ENCODE results near the gene GDAP2.

The GDAP2 gene

GRCh38 chr1:117925981-117926380 lies 3.4 kb downstream of the GDAP2 start:
- TF ChIP-seq GATA3 (IDR thresholded peaks at IDR 0.05; ENCODE audit: low read depth, low read length) = no peak

- TF ChIP-seq GATA3 (IDR thresholded peaks at IDR 0.05; ENCODE audit: low read depth, low read length) = no peak
- TF ChIP-seq GATA2 (IDR thresholded peaks at IDR 0.05; ENCODE audit: low read depth, low read length) = no peak
Observed at GRCh38 chr1:117921991-117922390, 7.4 kb downstream of the GDAP2 start.

- TF ChIP-seq GATA2 (IDR thresholded peaks at IDR 0.05; ENCODE audit: low read depth, low read length) = no peak
- no peak for TF ChIP-seq GATA3 (IDR thresholded peaks at IDR 0.05; ENCODE audit: low read depth, low read length)
Observed at GRCh38 chr1:117919376-117919775, 10.0 kb downstream of the GDAP2 start.

GRCh38 chr1:117911051-117911450 lies 18.4 kb downstream of the GDAP2 start:
- TF ChIP-seq GATA2 (IDR thresholded peaks at IDR 0.05; ENCODE audit: low read depth, low read length) (no peak), GATA3 (IDR thresholded peaks at IDR 0.05; ENCODE audit: low read depth, low read length) (no peak)

GRCh38 chr1:117905019-117905418 lies 24.4 kb downstream of the GDAP2 start:
- TF ChIP-seq GATA3 (IDR thresholded peaks at IDR 0.05; ENCODE audit: low read depth, low read length) (no peak), GATA2 (IDR thresholded peaks at IDR 0.05; ENCODE audit: low read depth, low read length) (no peak)

GRCh38 chr1:117904485-117904884 lies 24.9 kb downstream of the GDAP2 start:
- no peak for TF ChIP-seq GATA3 (IDR thresholded peaks at IDR 0.05; ENCODE audit: low read depth, low read length)
- TF ChIP-seq GATA2 (IDR thresholded peaks at IDR 0.05; ENCODE audit: low read depth, low read length) = no peak

GRCh38 chr1:117902944-117903343 lies 26.5 kb downstream of the GDAP2 start:
- TF ChIP-seq GATA3 (IDR thresholded peaks at IDR 0.05; ENCODE audit: low read depth, low read length) = no peak
- no peak for TF ChIP-seq GATA2 (IDR thresholded peaks at IDR 0.05; ENCODE audit: low read depth, low read length)

- TF ChIP-seq GATA3 (IDR thresholded peaks at IDR 0.05; ENCODE audit: low read depth, low read length) = no peak
- TF ChIP-seq GATA2 (IDR thresholded peaks at IDR 0.05; ENCODE audit: low read depth, low read length) = no peak
Observed at GRCh38 chr1:117899801-117900200, 29.6 kb downstream of the GDAP2 start.

GRCh38 chr1:117897551-117897950 lies 31.9 kb downstream of the GDAP2 start:
- TF ChIP-seq GATA3 (IDR thresholded peaks at IDR 0.05; ENCODE audit: low read depth, low read length) (no peak), GATA2 (IDR thresholded peaks at IDR 0.05; ENCODE audit: low read depth, low read length) (no peak)

GRCh38 chr1:117895482-117896114 lies 33.8 kb downstream of the GDAP2 start:
- TF ChIP-seq GATA3 (IDR thresholded peaks at IDR 0.05; ENCODE audit: low read depth, low read length) = no peak
- TF ChIP-seq GATA2 (IDR thresholded peaks at IDR 0.05; ENCODE audit: low read depth, low read length) = no peak

- no peak for TF ChIP-seq GATA2 (IDR thresholded peaks at IDR 0.05; ENCODE audit: low read depth, low read length)
- no peak for TF ChIP-seq GATA3 (IDR thresholded peaks at IDR 0.05; ENCODE audit: low read depth, low read length)
Observed at GRCh38 chr1:117894078-117894477, 35.3 kb downstream of the GDAP2 start.

- no peak for TF ChIP-seq GATA3 (IDR thresholded peaks at IDR 0.05; ENCODE audit: low read depth, low read length)
- TF ChIP-seq GATA2 (IDR thresholded peaks at IDR 0.05; ENCODE audit: low read depth, low read length) = no peak
Observed at GRCh38 chr1:117892512-117892911, 36.9 kb downstream of the GDAP2 start.

- no peak for TF ChIP-seq GATA3 (IDR thresholded peaks at IDR 0.05; ENCODE audit: low read depth, low read length)
- TF ChIP-seq GATA2 (IDR thresholded peaks at IDR 0.05; ENCODE audit: low read depth, low read length) = no peak
Observed at GRCh38 chr1:117890452-117890851, 39.0 kb downstream of the GDAP2 start.

- TF ChIP-seq GATA2 (IDR thresholded peaks at IDR 0.05; ENCODE audit: low read depth, low read length) = no peak
- TF ChIP-seq GATA3 (IDR thresholded peaks at IDR 0.05; ENCODE audit: low read depth, low read length) = no peak
Observed at GRCh38 chr1:117886101-117886795, 43.2 kb downstream of the GDAP2 start.

GRCh38 chr1:117883616-117884015 lies 45.8 kb downstream of the GDAP2 start:
- TF ChIP-seq GATA2 (IDR thresholded peaks at IDR 0.05; ENCODE audit: low read depth, low read length) (no peak), GATA3 (IDR thresholded peaks at IDR 0.05; ENCODE audit: low read depth, low read length) (no peak)

Data from SH-SY5Y (cell line).